LHCN-M2 (cell line): Measurements from ENCODE around the gene MAP3K21. TPM values are rescaled to one million over a fixed set of nuclear protein-coding genes. Genes with fewer than 3 reads are reported as not detected.

Experiments
- DNase-seq: peaks from one replicate; pipeline ENCODE4 v3.0.0-alpha.2; 2012; ENCODE audit warnings: low read depth
- total RNA-seq: library from RNA; depleted of rRNA; stranded (reverse); fragments of >200 nt; gene quantifications from 2 replicates; pipeline ENCODE4 v1.2.3, GENCODE V29; 2014

The MAP3K21 gene
- total RNA-seq, 1 experiment from 2014 or later = not detected

- DNase-seq = no peak
Measured at GRCh38 chr1:233389169-233389568, 61.6 kb downstream of the MAP3K21 start.

- DNase-seq = no peak
Measured at GRCh38 chr1:233389893-233390292, 62.4 kb downstream of the MAP3K21 start.

- DNase-seq = no peak
Measured at GRCh38 chr1:233390842-233391737, 63.6 kb downstream of the MAP3K21 start.

GRCh38 chr1:233393084-233393840 is 65.7 kb downstream of the MAP3K21 start:
- no peak for DNase-seq

GRCh38 chr1:233393926-233394680 is 66.6 kb downstream of the MAP3K21 start:
- DNase-seq = no peak

- peak; percentile 27 for DNase-seq
Measured at GRCh38 chr1:233394860-233395717, 67.6 kb downstream of the MAP3K21 start.

GRCh38 chr1:233395863-233396646 is 68.5 kb downstream of the MAP3K21 start:
- no peak for DNase-seq

- DNase-seq = no peak
Measured at GRCh38 chr1:233406339-233406960, 78.9 kb downstream of the MAP3K21 start.

- DNase-seq = no peak
Measured at GRCh38 chr1:233406994-233407631, 79.6 kb downstream of the MAP3K21 start.

- DNase-seq = no peak
Measured at GRCh38 chr1:233409540-233409939, 82.0 kb downstream of the MAP3K21 start.

- DNase-seq = no peak
Measured at GRCh38 chr1:233410906-233411305, 83.4 kb downstream of the MAP3K21 start.

- no peak for DNase-seq
Measured at GRCh38 chr1:233412812-233413211, 85.3 kb downstream of the MAP3K21 start.

- DNase-seq = no peak
Measured at GRCh38 chr1:233421293-233421692, 93.8 kb downstream of the MAP3K21 start.

- no peak for DNase-seq
Measured at GRCh38 chr1:233424779-233425178, 97.3 kb downstream of the MAP3K21 start.

- DNase-seq = no peak
Measured at GRCh38 chr1:233427907-233428306, 100.4 kb downstream of the MAP3K21 start.

- DNase-seq = no peak
Measured at GRCh38 chr1:233431753-233432403, 104.4 kb downstream of the MAP3K21 start.

GRCh38 chr1:233432916-233433315 is 105.4 kb downstream of the MAP3K21 start:
- DNase-seq = no peak

GRCh38 chr1:233433436-233434210 is 106.1 kb downstream of the MAP3K21 start:
- no peak for DNase-seq
